IMR-90 (cell line): ENCODE measurements around the gene FRAS1. TPM values are rescaled to one million over a fixed set of nuclear protein-coding genes. Genes with fewer than 3 reads are reported as not detected.

Source experiments
- ATAC-seq: fragments of 200-7000 bp; cut with Tn5 transposase; 2 replicates; pipeline ENCODE4 v1.9.1; 2020; ENCODE audit warnings: low read depth, mild to moderate bottlenecking, moderate library complexity
- BruUV-seq: library from RNA; stranded (reverse); fragments of 400-500 nt; replicated peaks from 2 replicates; lab custom pipeline; 2021; lab: Mats Ljungman, UMichigan
- CTCF ChIA-PET: fragments of 300-600 bp; formaldehyde crosslinking; extraction: SDS; loops from one replicate; lab custom pipeline; 2021; ENCODE audit warnings: antibody characterized with exemption; lab: Yijun Ruan, JAX
- POLR2A ChIA-PET: fragments of 300-600 bp; sonication (Branson Sonifier 250); formaldehyde crosslinking; loops from one replicate; lab custom pipeline; 2022; ENCODE audit warnings: antibody characterized with exemption; ENCODE audit not compliant: unreplicated experiment; lab: Charles Lee
- DNase-seq: peaks from one replicate; pipeline ENCODE4 v3.0.0; 2013
- H2AFZ ChIP-seq: replicated peaks from 2 replicates; pipeline ENCODE3; 2013; ENCODE audit warnings: low read length, mild to moderate bottlenecking; ENCODE audit not compliant: poor library complexity
- H2AK5ac ChIP-seq: 2 replicates; pipeline ENCODE4 v1.6.1; 2013; ENCODE audit warnings: low read depth, low read length, inconsistent platforms
- H2AK9ac ChIP-seq: replicated peaks from 2 replicates; pipeline ENCODE3; 2013; ENCODE audit warnings: mild to moderate bottlenecking, low read depth, low read length, moderate library complexity; ENCODE audit not compliant: poor library complexity
- H2BK120ac ChIP-seq: 2 replicates; pipeline ENCODE4 v1.6.1; 2013; ENCODE audit warnings: low read depth, low read length, inconsistent platforms
- H2BK15ac ChIP-seq: 3 replicates; pipeline ENCODE4 v1.6.1; 2013; ENCODE audit warnings: low read depth, low read length, inconsistent platforms
- H2BK20ac ChIP-seq: 2 replicates; pipeline ENCODE4 v1.6.1; 2013; ENCODE audit warnings: low read depth, mild to moderate bottlenecking, inconsistent platforms, low read length, moderate library complexity
- H2BK5ac ChIP-seq: 2 replicates; pipeline ENCODE4 v1.6.1; 2013; ENCODE audit warnings: mild to moderate bottlenecking, low read depth, low read length, inconsistent platforms; ENCODE audit not compliant: poor library complexity, severe bottlenecking
- H3K14ac ChIP-seq: replicated peaks from 2 replicates; pipeline ENCODE4 v1.6.1; 2013; ENCODE audit warnings: low read depth, low read length, inconsistent platforms
- H3K18ac ChIP-seq: 2 replicates; pipeline ENCODE4 v1.6.1; 2013; ENCODE audit warnings: low read depth, low read length, control low read depth
- H3K23ac ChIP-seq: 2 replicates; pipeline ENCODE4 v1.6.1; 2013; ENCODE audit warnings: low read depth, low read length, inconsistent platforms
- H3K27ac ChIP-seq: 2 replicates; pipeline ENCODE4 v1.5.1; 2013; ENCODE audit warnings: mild to moderate bottlenecking, control low read depth, low read length; ENCODE audit not compliant: insufficient read depth
- H3K27me3 ChIP-seq: 2 replicates; pipeline ENCODE4 v1.6.1; 2013; ENCODE audit warnings: low read length; ENCODE audit not compliant: control insufficient read depth, insufficient read depth
- H3K36me3 ChIP-seq: 2 replicates; pipeline ENCODE4 v1.6.1; 2013; ENCODE audit warnings: low read length, mixed read lengths; ENCODE audit not compliant: control insufficient read depth, insufficient read depth
- H3K4ac ChIP-seq: 2 replicates; pipeline ENCODE4 v1.6.1; 2013; ENCODE audit warnings: low read depth, low read length, inconsistent platforms
- H3K4me1 ChIP-seq: 2 replicates; pipeline ENCODE4 v1.6.1; 2013; ENCODE audit warnings: low read length, mixed read lengths; ENCODE audit not compliant: control insufficient read depth, insufficient read depth
- H3K4me2 ChIP-seq: 2 replicates; pipeline ENCODE4 v1.6.1; 2013; ENCODE audit warnings: low read depth, mild to moderate bottlenecking, control low read depth, low read length, moderate library complexity
- H3K4me3 ChIP-seq: 2 replicates; pipeline ENCODE4 v1.5.1; 2013; ENCODE audit warnings: low read depth, mild to moderate bottlenecking, control low read depth, low read length, moderate library complexity; ENCODE audit not compliant: insufficient read depth
- H3K56ac ChIP-seq: 2 replicates; pipeline ENCODE4 v1.6.1; 2013; ENCODE audit warnings: low read length, inconsistent platforms; ENCODE audit not compliant: insufficient read depth; ENCODE audit errors: extremely low read depth
- H3K79me1 ChIP-seq, 2 experiments: 2 replicates each; pipeline ENCODE4 v1.6.1; 2013; ENCODE audit warnings: low read length in 2 of 2, inconsistent platforms in 1 of 2, low read depth in 1 of 2
- H3K9ac ChIP-seq: 2 replicates; pipeline ENCODE4 v1.6.1; 2013; ENCODE audit warnings: low read depth, low read length, control low read depth
- H3K9me1 ChIP-seq: 2 replicates; pipeline ENCODE4 v1.6.1; 2013; ENCODE audit warnings: low read length, inconsistent platforms; ENCODE audit not compliant: insufficient read depth
- H3K9me3 ChIP-seq: 2 replicates; pipeline ENCODE4 v1.6.1; 2013; ENCODE audit warnings: low read length; ENCODE audit not compliant: control insufficient read depth, insufficient read depth
- H4K20me1 ChIP-seq: 2 replicates; pipeline ENCODE4 v1.6.1; 2013; ENCODE audit warnings: low read length, inconsistent platforms; ENCODE audit not compliant: insufficient read depth
- H4K5ac ChIP-seq: 2 replicates; pipeline ENCODE4 v1.6.1; 2013; ENCODE audit warnings: mild to moderate bottlenecking, low read depth, low read length, control low read depth
- H4K8ac ChIP-seq, 2 experiments: 2 replicates each; pipeline ENCODE4 v1.6.1; 2013; ENCODE audit warnings: low read depth in 2 of 2, low read length in 2 of 2, control low read depth in 1 of 2, inconsistent platforms in 1 of 2
- H4K91ac ChIP-seq: 2 replicates; pipeline ENCODE4 v1.6.1; 2013; ENCODE audit warnings: low read depth, low read length, inconsistent platforms; ENCODE audit not compliant: insufficient read depth
- CEBPB ChIP-seq: IDR thresholded peaks from 2 replicates; pipeline ENCODE4 v1.6.1; 2012; ENCODE audit warnings: low read depth, low read length, improper control_type of control experiment
- CHD1 ChIP-seq: IDR thresholded peaks from 2 replicates; pipeline ENCODE4 v1.6.1; 2012; ENCODE audit warnings: low read depth, low read length, improper control_type of control experiment
- MAFK ChIP-seq: IDR thresholded peaks from 2 replicates; pipeline ENCODE4 v1.6.1; 2012; ENCODE audit warnings: low read depth, low read length, improper control_type of control experiment
- MXI1 ChIP-seq: IDR thresholded peaks from 2 replicates; pipeline ENCODE4 v1.6.1; 2012; ENCODE audit warnings: low read depth, mild to moderate bottlenecking, low read length, moderate library complexity, borderline replicate concordance
- USF2 ChIP-seq: fragments of 150-350 bp; IDR thresholded peaks from 2 replicates; pipeline ENCODE4 v1.6.1; 2017; ENCODE audit warnings: mild to moderate bottlenecking, antibody characterized with exemption, low read length, low read depth
- WGBS, 2 experiments: methylation state at CpG; one replicate each; pipeline versions ENCODE4 v1.1.5 to v1.1.7; 2013; ENCODE audit warnings: missing lambda C conversion rate in 2 of 2; ENCODE audit not compliant: insufficient read length in 1 of 2; ENCODE audit errors: extremely low coverage in 2 of 2; 5-methylcytosine and 5-hydroxymethylcytosine counted together
- dilution Hi-C: fragments of 300-500 bp; cut with HindIII; formaldehyde crosslinking; loops from one replicate; pipeline ENCODE4 v1.14.3; 2018; ENCODE audit warnings: low sequenced_read_pairs; ENCODE audit not compliant: unreplicated experiment
- in situ Hi-C: fragments of 300-500 bp; cut with MboI; formaldehyde crosslinking; loops from 3 replicates; pipeline ENCODE4 v1.14.3; 2019; ENCODE audit warnings: low sequenced_read_pairs, inconsistent platforms, mixed read lengths
- intact Hi-C: fragments of 100-400 bp; cut with micrococcal nuclease; formaldehyde crosslinking; loops from 2 replicates; pipeline ENCODE4 v1.10.0; 2022
- polyA plus RNA-seq, 3 experiments: library from polyadenylated mRNA; depleted of rRNA; stranded (reverse); fragments of >200 nt; gene quantifications; 2 replicates each; pipeline ENCODE4 v1.2.3, GENCODE V29; 2012; ENCODE audit warnings: low replicate concordance in 1 of 3
- total RNA-seq: library from RNA; depleted of rRNA; stranded (reverse); fragments of >200 nt; gene quantifications from 2 replicates; pipeline ENCODE4 v1.2.3, GENCODE V29; 2012
- TF ChIP-seq, protein P1 (sequence below): fragments of 150-350 bp; IDR thresholded peaks from 2 replicates; pipeline ENCODE4 v1.6.1; 2016; ENCODE audit warnings: low read depth, mild to moderate bottlenecking, low read length, moderate library complexity, borderline replicate concordance

The FRAS1 gene
- total and polyA plus RNA-seq, 2 of the 4 experiments (the other 2 are of a cell fraction): under 0.01 to 0.03 TPM

GRCh38 chr4:78362310-78362709 is 305.2 kb downstream of the FRAS1 start:
- Histone ChIP-seq H3K9ac (no peak overlapping the region), H4K91ac (no peak overlapping the region), H3K4me2 (no peak overlapping the region), H3K4ac (no peak overlapping the region), H3K4me1 (no peaks in the 10 kb centered on the region), H4K5ac (no peak overlapping the region), H4K8ac (no peak overlapping the region), H2AK5ac (no peak overlapping the region), H3K4me3 (no peak overlapping the region), H2AFZ (no peak overlapping the region), H2BK5ac (no peak overlapping the region), H3K27me3 (no peaks in the 10 kb centered on the region; the same call in 1 of the 2 replicates), H2AK9ac (peak overlapping the region; percentile 66), H3K56ac (no peak overlapping the region), H4K20me1 (no peaks in the 10 kb centered on the region), H3K9me3 (no peaks in the 10 kb centered on the region), H3K23ac (no peak overlapping the region), H2BK20ac (no peak overlapping the region), H3K14ac (no peak overlapping the region), H3K9me1 (no peaks in the 10 kb centered on the region), H3K18ac (no peak overlapping the region), H3K79me1 (no peaks in the 10 kb centered on the region), H3K27ac (no peak overlapping the region), H2BK120ac (no peak overlapping the region), H2BK15ac (no peak overlapping the region), H3K36me3 (no peaks in the 10 kb centered on the region)
- 46% methylated on average over 2 of the region's 6 CpGs; no CpG with 5 or more reads in 1 of the 2 experiments for WGBS, 2 experiments
- CTCF ChIA-PET: no interaction called here
- POLR2A ChIA-PET: interaction anchor here (0.6 kb wide), 1 partner anchor 21 kb away, joined by 4 read pairs; no protein-coding TSS in a partner anchor
- in situ Hi-C loops: no loop called here
- dilution Hi-C loops: no loop called here
- intact Hi-C loops: no loop called here
- DNase-seq: no peak
- ATAC-seq: no peak
- BruUV-seq: no TSS peak
- TF ChIP-seq USF2 (no peak), MAFK (no peak), MXI1 (no peak), CHD1 (no peak), CEBPB (no peak)
- TF ChIP-seq, protein P1, sequence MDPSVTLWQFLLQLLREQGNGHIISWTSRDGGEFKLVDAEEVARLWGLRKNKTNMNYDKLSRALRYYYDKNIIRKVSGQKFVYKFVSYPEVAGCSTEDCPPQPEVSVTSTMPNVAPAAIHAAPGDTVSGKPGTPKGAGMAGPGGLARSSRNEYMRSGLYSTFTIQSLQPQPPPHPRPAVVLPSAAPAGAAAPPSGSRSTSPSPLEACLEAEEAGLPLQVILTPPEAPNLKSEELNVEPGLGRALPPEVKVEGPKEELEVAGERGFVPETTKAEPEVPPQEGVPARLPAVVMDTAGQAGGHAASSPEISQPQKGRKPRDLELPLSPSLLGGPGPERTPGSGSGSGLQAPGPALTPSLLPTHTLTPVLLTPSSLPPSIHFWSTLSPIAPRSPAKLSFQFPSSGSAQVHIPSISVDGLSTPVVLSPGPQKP: no peak
